PC-3 (cell line): Measurements from ENCODE around the gene CD48.

ENCODE experiments used
- CTCF ChIP-seq: fragments of 300-600 bp; sonication (generic); conservative IDR thresholded peaks from 2 replicates; pipeline ENCODE4 v1.5.1; 2017; ENCODE audit warnings: antibody characterized with exemption, low read depth, mild to moderate bottlenecking, low read length
- EZH2 ChIP-seq: fragments of 300-600 bp; sonication (generic); IDR thresholded peaks from one replicate; pipeline ENCODE4 v1.6.1; 2017; ENCODE audit warnings: antibody characterized with exemption, mild to moderate bottlenecking, low read length; ENCODE audit not compliant: unreplicated experiment

- TF ChIP-seq CTCF (no peak), EZH2 (no peak)
Observed at GRCh38 chr1:160685266-160685665, 26.4 kb downstream of the CD48 start.
